Immature natural killer cell (primary cell): Measurements from ENCODE around the gene NPEPL1. TPM values are rescaled to one million over a fixed set of nuclear protein-coding genes. Genes with fewer than 3 reads are reported as not detected.
A peak's percentile ranks its signal among the peaks of the same experiment; 100 is the strongest.

Source experiments
- DNase-seq, 3 donors: peaks; one replicate each; pipeline ENCODE4 v3.0.0; 2022; ENCODE audit warnings: mixed read lengths in 1 of 3
- H3K27ac Mint-ChIP-seq, 6 donors: one replicate each; pipeline ENCODE4 v1.8.0; 2020; ENCODE audit warnings: mixed read lengths in 6 of 6, mild to moderate bottlenecking in 5 of 6, inconsistent platforms in 4 of 6, moderate library complexity in 3 of 6
- H3K27me3 Mint-ChIP-seq, 3 donors: one replicate each; pipeline ENCODE4 v1.8.0; 2020 to 2021; ENCODE audit warnings: low read depth in 3 of 3, mild to moderate bottlenecking in 3 of 3, mixed read lengths in 3 of 3, moderate library complexity in 3 of 3, inconsistent platforms in 1 of 3
- H3K36me3 Mint-ChIP-seq, 3 donors: one replicate each; pipeline ENCODE4 v1.8.0; 2020; ENCODE audit warnings: mixed read lengths in 3 of 3, inconsistent platforms in 2 of 3, mild to moderate bottlenecking in 2 of 3
- H3K4me1 Mint-ChIP-seq, 2 donors: one replicate each; pipeline ENCODE4 v1.8.0; 2020; ENCODE audit warnings: inconsistent platforms in 2 of 2, mild to moderate bottlenecking in 2 of 2, mixed read lengths in 2 of 2, moderate library complexity in 1 of 2
- H3K4me3 Mint-ChIP-seq, 5 donors: one replicate each; pipeline ENCODE4 v1.8.0; 2020; ENCODE audit warnings: mild to moderate bottlenecking in 5 of 5, mixed read lengths in 5 of 5, inconsistent platforms in 3 of 5, moderate library complexity in 3 of 5
- H3K9me3 Mint-ChIP-seq, 6 donors: one replicate each; pipeline ENCODE4 v1.8.0; 2020; ENCODE audit warnings: mild to moderate bottlenecking in 6 of 6, mixed read lengths in 6 of 6, inconsistent platforms in 4 of 6, moderate library complexity in 3 of 6
- polyA plus RNA-seq, 3 donors: library from polyadenylated mRNA; unstranded; fragments of 300-500 nt; fragmentation: Illumina TruSeq; gene quantifications; one replicate each; pipeline ENCODE4 v1.2.3, GENCODE V29; 2021

NPEPL1 gene
- polyA plus RNA-seq, 3 donors from 2014 or later = 10.1 to 20.1 (median 11.6) TPM

- Mint-ChIP-seq H3K36me3 (peaks cover 16 to 40% (median 24%) of the 10 kb centered on the region in 3 donors), H3K4me3 (no peak overlapping the region), H3K4me1 (peaks cover 0 to 1% of the 10 kb centered on the region in 2 donors), H3K27me3 (peaks cover 0 to 4% (median 0%) of the 10 kb centered on the region in 3 donors), H3K27ac (peak overlapping the region in 1 of 6 donors; percentile 37), H3K9me3 (no peaks in the 10 kb centered on the region)
- DNase-seq = no peak
Observed at GRCh38 chr20:58678806-58679205, 13.8 kb upstream of the NPEPL1 start.

DNA sequence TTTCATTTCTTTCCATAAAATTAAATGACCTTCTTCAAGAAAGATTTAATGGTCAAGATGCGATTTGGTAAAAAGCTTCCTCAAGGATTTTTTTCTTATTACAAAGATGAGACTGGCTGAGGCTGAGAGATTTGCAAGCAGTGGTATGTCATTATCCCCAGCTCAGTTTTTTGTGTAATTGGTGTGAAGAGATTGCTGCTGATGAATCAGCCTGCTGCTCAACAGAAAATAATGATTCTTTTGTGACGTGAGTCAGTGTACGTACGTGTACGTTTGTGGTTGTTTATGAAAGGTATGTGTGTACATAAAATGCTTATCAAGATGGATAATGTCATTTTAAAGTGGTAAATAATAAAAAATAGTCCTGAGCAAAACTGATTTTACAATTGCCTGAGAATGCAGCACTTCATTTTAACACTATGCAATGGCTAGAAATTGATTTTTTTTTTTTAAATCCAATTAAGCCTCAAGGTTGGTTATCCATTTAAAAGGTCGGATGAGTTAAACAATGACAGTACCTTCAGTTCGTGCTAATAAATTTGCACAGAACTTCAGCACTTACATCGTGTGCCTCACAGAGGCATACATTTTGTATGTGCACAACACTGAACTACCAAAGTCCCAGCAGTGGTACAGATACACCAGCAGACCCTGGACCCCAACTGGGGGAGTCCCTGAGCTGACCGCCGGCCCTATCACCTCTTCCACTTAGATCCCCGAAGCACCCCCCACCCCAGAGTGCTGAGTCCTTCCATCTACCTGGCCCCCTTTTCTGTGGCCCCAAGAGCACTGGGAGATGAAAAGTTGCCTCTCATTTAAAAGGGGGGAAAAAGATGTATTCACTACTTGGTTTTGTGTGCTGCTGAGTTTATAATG lies 9.7 kb upstream of the NPEPL1 start:
- peaks cover 0 to 2% (median 0%) of the 10 kb centered on the region in 3 donors for H3K27me3 Mint-ChIP-seq
- H3K9me3 Mint-ChIP-seq = no peaks in the 10 kb centered on the region
- peaks cover 8 to 23% (median 9%) of the 10 kb centered on the region in 3 donors for H3K36me3 Mint-ChIP-seq
- no peak for DNase-seq
- peaks cover 0 to 3% of the 10 kb centered on the region in 2 donors for H3K4me1 Mint-ChIP-seq
- no peak overlapping the region for H3K4me3 Mint-ChIP-seq
- no peak overlapping the region for H3K27ac Mint-ChIP-seq

GRCh38 chr20:58684291-58684690 lies 8.3 kb upstream of the NPEPL1 start:
- Mint-ChIP-seq H3K4me1 (peaks cover 0 to 3% of the 10 kb centered on the region in 2 donors), H3K27ac (peak overlapping the region in 1 of 6 donors; percentile 29), H3K27me3 (peaks cover 0 to 2% (median 1%) of the 10 kb centered on the region in 3 donors), H3K9me3 (no peaks in the 10 kb centered on the region), H3K36me3 (peaks cover 8 to 18% (median 9%) of the 10 kb centered on the region in 3 donors), H3K4me3 (no peak overlapping the region)
- DNase-seq = no peak

DNA sequence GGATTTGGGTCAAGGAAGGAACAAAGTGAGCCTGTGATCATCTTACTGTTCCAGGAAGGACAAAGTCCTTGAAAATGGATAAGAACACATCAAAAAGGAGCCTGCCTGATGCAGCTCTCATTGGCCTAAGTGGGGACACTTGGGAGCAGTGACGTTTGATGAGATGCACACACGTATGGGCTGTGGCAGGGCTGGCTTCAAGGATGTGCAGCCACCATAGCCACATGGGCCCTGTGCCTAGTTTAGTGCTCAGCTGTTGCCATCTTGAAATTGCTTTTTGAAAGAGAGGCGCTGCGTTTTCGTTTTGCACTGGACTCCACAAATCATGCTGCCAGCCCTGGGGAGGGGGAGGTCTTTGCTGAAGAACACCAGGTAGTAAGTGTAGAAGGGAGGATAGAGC lies 6.6 kb upstream of the NPEPL1 start:
- no peak for DNase-seq
- Mint-ChIP-seq H3K27me3 (peaks cover 0 to 7% (median 0%) of the 10 kb centered on the region in 3 donors), H3K36me3 (peaks cover 0 to 15% (median 10%) of the 10 kb centered on the region in 3 donors), H3K27ac (no peak overlapping the region), H3K4me1 (peaks cover 0 to 3% of the 10 kb centered on the region in 2 donors), H3K4me3 (no peak overlapping the region), H3K9me3 (no peaks in the 10 kb centered on the region)

- Mint-ChIP-seq H3K4me1 (peaks cover 0 to 5% of the 10 kb centered on the region in 2 donors), H3K9me3 (no peaks in the 10 kb centered on the region), H3K27me3 (peaks cover 2 to 15% (median 4%) of the 10 kb centered on the region in 3 donors), H3K4me3 (no peak overlapping the region), H3K36me3 (peaks cover 0 to 12% (median 10%) of the 10 kb centered on the region in 3 donors), H3K27ac (peak overlapping the region in 2 of 6 donors; percentile 0 to 9)
- no peak for DNase-seq
Observed at GRCh38 chr20:58688414-58688813, 4.2 kb upstream of the NPEPL1 start.

DNA sequence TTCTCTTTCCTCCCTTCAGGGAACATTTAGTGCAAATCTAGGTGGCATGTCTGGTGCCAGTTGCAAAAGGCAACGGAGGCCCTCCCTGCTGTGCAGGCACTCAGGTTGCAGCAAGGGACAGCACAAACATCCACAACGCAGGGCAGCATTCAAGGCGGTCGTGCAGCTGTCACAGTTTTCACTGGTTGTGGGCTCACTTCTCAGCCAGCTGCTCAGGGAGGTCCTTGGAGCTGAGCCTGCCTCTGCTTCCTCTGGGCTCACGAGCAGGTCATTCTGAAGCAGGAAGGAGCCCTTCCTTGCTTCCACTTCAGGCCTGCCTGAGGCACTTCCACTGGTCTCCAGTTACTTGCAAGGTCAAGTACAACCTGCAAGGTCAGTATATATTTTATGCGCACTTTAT lies 3.8 kb upstream of the NPEPL1 start:
- peaks cover 0 to 9% of the 10 kb centered on the region in 2 donors for H3K4me1 Mint-ChIP-seq
- H3K27ac Mint-ChIP-seq = no peak overlapping the region

GRCh38 chr20:58690396-58691135 lies 2.0 kb upstream of the NPEPL1 start:
- peaks cover 0 to 5% (median 4%) of the 10 kb centered on the region in 3 donors for H3K36me3 Mint-ChIP-seq
- H3K27ac Mint-ChIP-seq = peak overlapping the region; percentile 67 to 82 (median 76)
- peaks cover 0 to 12% of the 10 kb centered on the region in 2 donors for H3K4me1 Mint-ChIP-seq

More for the DNA sequence above, 3.8 kb upstream of the NPEPL1 start:
- H3K9me3 Mint-ChIP-seq = no peaks in the 10 kb centered on the region
- H3K27me3 Mint-ChIP-seq = peaks cover 4 to 17% (median 6%) of the 10 kb centered on the region in 3 donors
- no peak for DNase-seq
- H3K36me3 Mint-ChIP-seq = peaks cover 0 to 12% (median 10%) of the 10 kb centered on the region in 3 donors
- H3K4me3 Mint-ChIP-seq = no peak overlapping the region

DNA sequence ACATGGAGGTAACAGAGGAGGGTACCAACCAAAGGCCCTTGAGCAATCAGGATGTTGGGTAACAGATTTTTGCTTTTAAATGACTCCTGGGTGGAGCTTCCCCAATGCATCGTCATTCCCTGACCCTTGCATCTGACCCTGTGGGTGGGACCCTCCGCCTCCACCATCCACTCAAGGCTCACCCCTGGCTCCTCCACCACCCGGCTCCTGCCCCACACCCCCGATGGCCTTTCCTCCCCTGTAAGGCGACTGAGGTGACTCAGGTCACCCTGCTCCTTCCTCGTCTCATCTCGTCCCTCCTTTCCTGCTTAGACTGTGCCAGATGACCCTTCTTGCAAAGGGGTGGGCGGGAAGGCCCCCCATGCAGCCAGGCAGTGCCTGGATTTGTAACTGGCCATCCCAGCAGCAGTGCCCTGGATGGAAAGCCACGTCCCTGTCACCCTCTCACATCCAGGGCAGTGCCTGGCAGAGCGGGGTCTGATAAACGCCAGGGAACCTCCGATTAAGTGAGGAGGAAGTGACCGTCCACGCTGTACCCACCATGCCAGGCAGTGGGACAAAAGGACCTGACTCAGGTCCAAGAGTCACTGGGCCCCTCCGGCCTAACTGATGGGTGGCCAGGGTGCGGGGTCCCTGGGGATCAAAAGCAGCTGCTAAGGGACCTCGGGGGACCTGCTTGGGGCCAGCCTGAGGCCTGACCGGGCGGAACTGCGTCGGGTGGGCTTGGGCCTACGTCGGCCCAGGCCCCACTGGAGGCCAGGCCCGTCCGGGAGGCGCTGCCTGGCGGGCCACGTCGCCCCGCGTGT lies 624 bp upstream of the NPEPL1 start:
- Mint-ChIP-seq H3K27me3 (peaks cover 4 to 17% (median 6%) of the 10 kb centered on the region in 3 donors), H3K4me3 (peak overlapping the region in 4 of 5 donors; percentile 47 to 71 (median 58)), H3K27ac (peak overlapping the region; percentile 69 to 83 (median 76)), H3K9me3 (no peaks in the 10 kb centered on the region), H3K4me1 (peaks cover 0 to 12% of the 10 kb centered on the region in 2 donors), H3K36me3 (peaks cover 0 to 5% (median 3%) of the 10 kb centered on the region in 3 donors)
- peak in 1 of 3 donors; percentile 5 for DNase-seq

More at GRCh38 chr20:58690396-58691135, 2.0 kb upstream of the NPEPL1 start:
- Mint-ChIP-seq H3K9me3 (no peaks in the 10 kb centered on the region), H3K27me3 (peaks cover 4 to 17% (median 6%) of the 10 kb centered on the region in 3 donors), H3K4me3 (peak overlapping the region in 4 of 5 donors; percentile 2 to 65 (median 30))
- no peak for DNase-seq

- peaks cover 0 to 13% (median 8%) of the 10 kb centered on the region in 3 donors for H3K36me3 Mint-ChIP-seq
- H3K27me3 Mint-ChIP-seq = peaks cover 6 to 19% (median 6%) of the 10 kb centered on the region in 3 donors
- peaks cover 0 to 13% of the 10 kb centered on the region in 2 donors for H3K4me1 Mint-ChIP-seq
- peak overlapping the region; percentile 23 to 91 (median 84) for H3K27ac Mint-ChIP-seq
- H3K4me3 Mint-ChIP-seq = peak overlapping the region; percentile 68 to 84 (median 77)
- no peak for DNase-seq
- H3K9me3 Mint-ChIP-seq = no peaks in the 10 kb centered on the region
Observed at GRCh38 chr20:58693226-58694006, 816 bp downstream of the NPEPL1 start.

GRCh38 chr20:58694241-58695083 lies 1.9 kb downstream of the NPEPL1 start:
- no peak for DNase-seq
- peaks cover 0 to 12% (median 8%) of the 10 kb centered on the region in 3 donors for H3K36me3 Mint-ChIP-seq
- H3K4me1 Mint-ChIP-seq = peaks cover 0 to 12% of the 10 kb centered on the region in 2 donors
- no peaks in the 10 kb centered on the region for H3K9me3 Mint-ChIP-seq
- H3K4me3 Mint-ChIP-seq = peak overlapping the region; percentile 18 to 82 (median 40)
- H3K27me3 Mint-ChIP-seq = peaks cover 6 to 18% (median 6%) of the 10 kb centered on the region in 3 donors
- peak overlapping the region in 1 of 6 donors; percentile 8 for H3K27ac Mint-ChIP-seq

DNA sequence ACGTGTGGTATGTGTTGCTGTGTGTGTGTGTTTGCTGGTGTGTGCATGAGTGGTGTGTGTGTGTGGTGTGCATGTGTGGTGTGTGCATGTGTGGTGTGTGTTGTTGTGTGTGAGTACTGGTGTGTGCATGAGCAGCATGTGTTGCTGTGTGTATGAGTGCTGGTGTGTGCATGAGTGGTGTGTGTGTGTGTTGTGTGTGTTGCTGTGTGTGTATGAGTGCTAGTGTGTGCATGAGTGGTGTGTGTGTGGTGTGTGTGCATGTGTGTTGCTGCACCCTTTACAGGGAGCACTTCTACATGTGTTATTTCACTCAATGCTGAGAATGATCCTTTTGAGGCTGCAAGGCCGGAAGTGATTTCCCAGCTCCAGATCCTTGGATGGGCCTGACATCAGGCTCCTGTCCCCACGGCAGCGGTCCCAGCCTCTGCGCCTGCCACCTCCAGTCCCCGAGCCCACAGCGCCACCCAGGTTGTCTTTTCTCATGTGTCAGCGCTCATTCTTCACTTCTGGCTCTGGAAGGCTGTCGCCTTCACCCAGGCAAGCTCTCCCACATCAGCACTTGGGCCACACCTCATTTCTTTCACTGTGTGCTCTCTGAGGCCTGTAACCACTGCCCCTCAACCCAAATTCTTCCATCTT lies 2.6 kb downstream of the NPEPL1 start:
- no peak overlapping the region for H3K4me3 Mint-ChIP-seq
- DNase-seq = no peak
- H3K36me3 Mint-ChIP-seq = peaks cover 0 to 9% (median 4%) of the 10 kb centered on the region in 3 donors
- H3K27me3 Mint-ChIP-seq = peaks cover 6 to 18% (median 6%) of the 10 kb centered on the region in 3 donors
- H3K27ac Mint-ChIP-seq = no peak overlapping the region
- no peaks in the 10 kb centered on the region for H3K9me3 Mint-ChIP-seq
- peaks cover 4 to 16% of the 10 kb centered on the region in 2 donors for H3K4me1 Mint-ChIP-seq
